ACC112 (cell line): ENCODE results near the gene CDK2AP2.
A peak's percentile ranks its signal among the peaks of the same experiment; 100 is the strongest.

ENCODE experiments used
- H2AFZ ChIP-seq: fragments of 200-600 bp; sonication (generic); one replicate; pipeline ENCODE4 v1.6.0; 2017; ENCODE audit warnings: antibody characterized with exemption, low read length; ENCODE audit not compliant: unreplicated experiment
- H3K27ac ChIP-seq: fragments of 200-600 bp; sonication (generic); 2 replicates; pipeline ENCODE4 v1.5.1; 2014; ENCODE audit warnings: low read depth, mild to moderate bottlenecking, antibody characterized with exemption, low read length, moderate library complexity
- H3K27me3 ChIP-seq: fragments of 200-600 bp; sonication (generic); 2 replicates; pipeline ENCODE4 v1.6.1; 2014; ENCODE audit warnings: mild to moderate bottlenecking, antibody characterized with exemption, low read length, moderate library complexity, mixed read lengths; ENCODE audit not compliant: insufficient read depth
- H3K36me3 ChIP-seq: fragments of 200-600 bp; sonication (generic); 2 replicates; pipeline ENCODE4 v1.6.1; 2016; ENCODE audit warnings: mild to moderate bottlenecking, antibody characterized with exemption, low read length, moderate library complexity, mixed read lengths; ENCODE audit not compliant: insufficient read depth
- H3K4me1 ChIP-seq: fragments of 200-600 bp; sonication (generic); one replicate; pipeline ENCODE4 v1.6.1; 2016; ENCODE audit warnings: low read length, mixed read lengths; ENCODE audit not compliant: insufficient read depth, unreplicated experiment, control insufficient read depth
- H3K4me3 ChIP-seq: fragments of 200-600 bp; sonication (generic); 2 replicates; pipeline ENCODE4 v1.5.1; 2014; ENCODE audit warnings: mild to moderate bottlenecking, low read depth, low read length
- H3K79me2 ChIP-seq: fragments of 200-600 bp; sonication (generic); one replicate; pipeline ENCODE4 v1.6.0; 2016; ENCODE audit warnings: low read length; ENCODE audit not compliant: control insufficient read depth, unreplicated experiment, insufficient read depth

CDK2AP2 gene

DNA sequence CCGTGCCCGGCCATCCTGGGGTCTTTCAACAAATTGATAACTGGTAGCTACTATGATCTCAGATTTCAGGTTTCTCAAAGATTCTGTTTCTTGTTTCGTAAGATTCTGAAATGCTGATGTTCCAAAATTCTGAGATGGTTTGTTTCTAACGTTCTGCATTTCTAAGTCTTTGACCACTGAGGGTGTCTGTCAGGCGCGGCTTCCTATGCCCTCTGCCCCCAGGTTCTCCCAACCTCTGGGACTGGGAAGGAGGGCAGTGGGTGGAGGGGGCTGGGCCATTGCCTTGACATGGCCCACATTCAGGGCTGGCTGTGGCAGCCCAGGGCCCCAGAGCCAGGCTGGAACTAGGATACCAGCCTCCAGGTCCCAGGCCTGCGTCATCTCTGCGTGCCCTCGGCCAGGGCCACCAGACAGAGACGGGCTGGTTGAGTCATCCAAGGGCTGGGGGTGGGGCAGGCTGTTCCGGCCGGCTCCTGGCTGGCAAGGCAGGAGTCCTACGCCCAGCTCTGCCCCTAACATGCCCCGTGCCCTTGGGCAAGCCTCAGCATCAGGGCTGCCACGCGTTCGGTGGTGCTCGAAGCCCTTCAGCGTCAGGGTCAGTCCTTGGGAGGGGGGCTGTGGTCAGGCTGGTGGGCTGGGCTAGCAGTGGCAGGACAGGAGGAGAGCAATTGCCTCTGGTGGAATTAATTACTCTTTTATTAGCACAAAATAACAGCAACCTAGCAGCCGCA, 44.1 kb downstream of the CDK2AP2 start:
- peak overlapping the region; percentile 62 for H3K27ac ChIP-seq
- H3K4me3 ChIP-seq = peak overlapping the region; percentile 76

DNA sequence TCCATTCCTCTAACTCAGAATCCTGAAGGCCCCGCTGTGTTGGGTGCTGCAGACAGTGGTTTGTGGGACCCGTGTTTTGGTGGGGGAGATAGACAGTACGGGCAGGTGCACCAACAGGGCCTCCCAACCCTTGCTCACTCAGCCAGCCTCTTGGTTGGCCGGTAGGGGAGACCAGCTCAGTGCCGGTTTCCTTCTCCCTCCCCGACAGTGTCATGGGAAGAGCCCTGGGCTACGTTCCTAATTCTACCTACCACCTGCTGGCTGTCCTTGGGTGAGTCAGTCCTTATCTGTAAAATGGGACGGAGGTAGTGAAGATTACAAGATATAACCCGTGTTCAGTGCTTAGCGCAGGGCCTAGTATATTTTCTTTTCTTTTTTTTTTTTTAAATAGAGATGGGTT, 44.8 kb downstream of the CDK2AP2 start:
- H3K4me3 ChIP-seq = no peak overlapping the region
- peaks cover 3% of the 10 kb centered on the region for H3K79me2 ChIP-seq
- H3K36me3 ChIP-seq = no peaks in the 10 kb centered on the region
- peaks cover 11% of the 10 kb centered on the region for H3K4me1 ChIP-seq
- H3K27me3 ChIP-seq = no peaks in the 10 kb centered on the region
- no peak overlapping the region for H2AFZ ChIP-seq
- H3K27ac ChIP-seq = peak overlapping the region; percentile 62; the same call in 1 of the 2 replicates

More for the DNA sequence above, 44.1 kb downstream of the CDK2AP2 start:
- peaks cover 6% of the 10 kb centered on the region for H3K79me2 ChIP-seq
- no peaks in the 10 kb centered on the region for H3K27me3 ChIP-seq
- H3K4me1 ChIP-seq = peaks cover 12% of the 10 kb centered on the region
- H2AFZ ChIP-seq = no peak overlapping the region
- H3K36me3 ChIP-seq = no peaks in the 10 kb centered on the region

DNA sequence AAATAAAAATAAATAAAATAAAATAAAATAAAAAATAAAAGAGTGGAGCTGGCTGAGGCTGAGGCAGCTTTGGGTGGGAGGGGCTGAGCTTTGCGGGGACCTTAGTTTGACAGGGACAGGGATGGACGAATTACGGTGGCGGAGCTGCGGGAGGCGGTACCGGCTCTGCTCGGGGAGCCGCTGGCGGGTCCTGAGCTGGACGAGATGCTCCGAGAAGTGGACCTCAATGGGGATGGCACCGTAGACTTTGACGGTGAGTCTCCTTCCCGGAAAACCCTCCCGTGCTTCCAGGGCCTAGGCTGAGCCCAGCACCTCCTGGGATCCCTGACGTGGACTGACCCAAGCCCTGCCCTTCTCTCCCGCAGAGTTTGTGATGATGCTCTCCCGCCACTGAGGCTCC, 49.7 kb downstream of the CDK2AP2 start:
- Histone ChIP-seq H3K27me3 (no peaks in the 10 kb centered on the region), H3K36me3 (no peaks in the 10 kb centered on the region), H2AFZ (no peak overlapping the region), H3K4me1 (no peaks in the 10 kb centered on the region), H3K27ac (no peak overlapping the region), H3K79me2 (no peaks in the 10 kb centered on the region), H3K4me3 (no peak overlapping the region)

DNA sequence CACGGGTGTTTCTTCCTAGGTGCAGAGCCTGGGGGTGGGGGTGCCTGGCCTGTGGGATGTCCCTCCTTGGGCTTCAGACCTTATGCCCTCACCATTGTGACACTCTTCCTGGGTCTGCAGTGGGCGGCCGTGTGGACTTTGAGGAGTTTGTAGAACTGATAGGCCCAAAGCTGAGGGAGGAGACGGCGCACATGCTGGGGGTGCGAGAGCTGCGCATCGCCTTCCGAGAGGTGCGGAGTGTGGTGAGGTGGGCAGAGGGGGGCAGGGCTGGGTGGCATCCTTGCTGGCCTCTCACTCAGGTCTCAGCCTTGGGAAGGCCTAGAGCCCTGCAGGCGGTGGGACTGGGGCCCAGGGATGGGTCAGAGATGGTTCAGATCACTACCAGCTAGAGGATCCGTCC, 50.5 kb downstream of the CDK2AP2 start:
- no peak overlapping the region for H2AFZ ChIP-seq
- H3K27ac ChIP-seq = no peak overlapping the region

More for the DNA sequence above, 50.5 kb downstream of the CDK2AP2 start:
- Histone ChIP-seq H3K4me1 (no peaks in the 10 kb centered on the region), H3K79me2 (no peaks in the 10 kb centered on the region), H3K27me3 (no peaks in the 10 kb centered on the region), H3K36me3 (no peaks in the 10 kb centered on the region), H3K4me3 (no peak overlapping the region)
